Fibroblast of villous mesenchyme (primary cell): ENCODE results near the gene GALNS. TPM values are rescaled to one million over a fixed set of nuclear protein-coding genes. Genes with fewer than 3 reads are reported as not detected.

ENCODE experiments used
- DNase-seq: peaks from one replicate; pipeline ENCODE4 v3.0.0-alpha.2; 2010; ENCODE audit warnings: low read depth
- H3K4me3 ChIP-seq: 2 replicates; pipeline ENCODE4 v1.5.1; 2011; ENCODE audit warnings: low read depth, mild to moderate bottlenecking, low read length
- CTCF ChIP-seq: IDR thresholded peaks from 2 replicates; pipeline ENCODE4 v1.5.1; 2012; ENCODE audit warnings: low read depth, mild to moderate bottlenecking, low read length; ENCODE audit not compliant: insufficient read depth
- total RNA-seq: library from RNA; depleted of rRNA; stranded (reverse); fragments of >200 nt; gene quantifications from 2 replicates; pipeline ENCODE4 v1.2.3, GENCODE V29; 2012

The GALNS gene
- total RNA-seq, 1 donor = 26.3 TPM

GRCh38 chr16:88822281-88823040, 34.3 kb downstream of the GALNS start:
- no peak for TF ChIP-seq CTCF
- no peak overlapping the region for H3K4me3 ChIP-seq
- DNase-seq = no peak

DNA sequence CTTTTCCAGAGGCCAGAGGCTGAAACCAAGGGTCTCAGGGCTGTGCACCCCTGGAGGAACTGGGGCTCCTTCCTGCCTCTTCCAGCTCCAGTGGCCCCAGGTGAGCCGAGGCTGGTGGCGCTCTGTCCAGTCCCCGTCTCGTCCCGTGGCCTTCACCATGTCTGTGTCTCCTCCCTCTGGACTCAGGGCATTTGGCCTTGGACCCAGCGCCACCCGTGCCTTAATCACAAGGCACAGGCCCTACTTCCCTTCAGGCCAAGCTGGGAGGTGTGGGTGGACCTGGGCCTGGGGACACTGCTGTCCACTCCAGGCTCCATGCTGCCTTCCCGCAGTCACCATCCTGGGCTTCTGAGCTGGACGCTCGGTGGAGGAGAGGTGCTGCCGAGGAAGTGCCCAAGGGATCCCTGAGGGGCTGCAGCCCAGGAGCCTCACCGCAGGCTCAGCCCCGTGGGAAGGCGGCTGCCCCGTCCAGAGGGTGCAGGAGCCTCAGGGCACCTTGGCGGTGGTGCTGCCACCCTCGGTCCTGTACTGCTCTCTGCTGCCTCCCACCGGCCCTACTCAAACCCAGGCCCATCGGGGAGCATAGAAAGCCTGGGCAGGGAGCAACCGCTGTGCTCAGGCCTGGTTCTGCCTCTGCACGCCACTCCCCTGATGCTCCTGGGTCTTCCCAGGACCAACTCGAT, 35.4 kb downstream of the GALNS start:
- TF ChIP-seq CTCF = no peak
- DNase-seq = no peak
- H3K4me3 ChIP-seq = no peak overlapping the region

DNA sequence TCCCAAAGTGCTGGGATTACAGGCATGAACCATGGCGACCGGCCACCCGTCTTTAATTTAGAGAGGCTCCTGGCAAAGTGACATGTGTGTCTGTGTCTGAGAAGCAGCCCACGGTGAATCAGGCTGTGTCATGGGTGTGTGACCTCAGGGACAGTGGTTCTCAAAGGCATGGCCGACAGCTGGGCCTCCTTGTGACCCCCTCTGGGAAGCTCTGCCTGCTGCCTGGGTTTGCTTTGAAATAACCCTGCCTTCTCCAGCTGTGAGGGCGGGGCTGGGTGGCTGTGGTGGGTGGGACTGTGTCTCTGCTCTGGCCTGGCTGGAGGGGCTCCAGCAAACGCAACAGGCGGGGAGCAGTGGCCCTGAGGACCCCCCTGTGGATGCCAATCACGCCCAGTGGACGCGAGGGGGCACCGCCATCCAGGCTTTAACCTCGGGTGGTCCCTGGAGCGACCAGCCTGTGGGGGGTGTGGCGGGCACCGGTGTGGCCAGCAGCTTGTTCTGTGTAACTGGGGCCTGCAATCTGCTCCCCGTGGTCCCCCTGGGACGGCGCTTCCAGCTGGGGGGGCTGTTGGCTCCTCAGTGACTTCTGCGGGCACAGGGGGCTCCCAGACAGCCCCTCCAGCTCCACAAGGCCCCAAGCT, 36.2 kb downstream of the GALNS start:
- H3K4me3 ChIP-seq = no peak overlapping the region
- DNase-seq = no peak
- TF ChIP-seq CTCF = no peak

- H3K4me3 ChIP-seq = no peak overlapping the region
- no peak for DNase-seq
- TF ChIP-seq CTCF = no peak
These were observed 37.6 kb downstream of the GALNS start for GRCh38 chr16:88819126-88819525.

DNA sequence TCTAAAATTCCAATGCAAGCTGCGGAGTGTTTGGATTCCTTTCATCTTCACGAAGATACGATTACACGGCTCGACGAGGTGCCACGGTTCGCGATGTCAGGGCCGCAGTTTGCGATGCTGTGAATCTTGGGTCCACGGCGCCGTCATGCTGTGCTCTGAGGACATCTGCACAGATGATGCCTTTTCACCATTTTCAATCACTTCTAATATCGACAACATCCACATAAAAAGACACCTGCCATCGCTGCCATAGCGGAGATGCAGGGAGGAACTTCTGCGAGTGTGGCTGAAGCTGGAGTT, 38.2 kb downstream of the GALNS start:
- no peak for TF ChIP-seq CTCF
- H3K4me3 ChIP-seq = no peak overlapping the region
- DNase-seq = no peak

DNA sequence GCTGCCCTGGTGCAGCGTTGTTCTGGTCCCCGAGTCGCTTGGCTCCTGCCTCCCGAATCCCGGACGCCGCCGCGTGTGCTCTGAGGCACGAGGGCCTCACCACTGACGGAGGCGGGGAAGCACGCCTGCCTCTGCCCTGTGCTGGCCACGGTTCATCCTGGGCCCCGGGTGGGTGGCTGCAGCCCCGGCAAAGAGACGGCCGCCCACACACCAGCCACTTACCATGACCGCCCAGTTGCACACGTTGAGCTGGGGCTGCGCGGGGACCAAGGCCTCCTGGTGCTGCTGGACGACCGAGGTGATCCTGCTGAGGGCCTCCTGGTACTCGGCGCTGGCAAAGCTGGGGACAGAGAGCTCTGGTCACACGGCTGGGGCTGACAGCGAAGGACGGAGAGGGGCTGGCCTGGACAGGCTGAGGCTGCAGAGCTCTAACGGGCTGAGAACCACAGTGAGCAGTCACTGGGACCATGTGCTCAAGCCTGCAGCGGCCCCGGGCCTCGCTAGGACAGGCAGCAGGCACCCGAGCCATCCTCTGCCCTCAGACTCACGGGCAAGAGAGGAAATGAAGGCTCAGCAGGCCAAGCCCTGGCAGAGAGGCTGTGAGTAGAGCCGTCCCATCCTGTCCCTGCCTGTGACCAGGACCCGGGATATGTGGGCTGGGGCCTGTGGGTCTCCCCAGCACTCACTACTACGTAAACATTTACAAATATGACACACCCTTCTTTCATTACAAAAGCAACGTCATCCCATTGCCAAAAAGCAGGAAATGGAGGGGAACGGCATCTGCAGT, 38.8 kb downstream of the GALNS start:
- no peak for DNase-seq
- no peak overlapping the region for H3K4me3 ChIP-seq
- no peak for TF ChIP-seq CTCF
